Measurements from ENCODE around the gene GTPBP2.

- TF ChIP-seq CTCF (IDR thresholded peaks at IDR 0.05; ENCODE audit: low read depth, low read length) (no peak), EZH2phosphoT487 (IDR thresholded peaks at IDR 0.05; ENCODE audit: low read depth) (no peak)
Observed at GRCh38 chr6:43673444-43674084, 44.5 kb upstream of the GTPBP2 start.

All from OCI-LY3 (cell line).